Vagina (tissue), 2 donors: ENCODE data around the gene NDST1. TPM values are rescaled to one million over a fixed set of nuclear protein-coding genes. Genes with fewer than 3 reads are reported as not detected.

Source experiments
- DNase-seq, 2 donors: peaks; one replicate each; pipeline ENCODE4 v3.0.0-alpha.2; 2017; ENCODE audit errors: extremely low spot score in 2 of 2
- H3K27ac ChIP-seq: fragments of 200-600 bp; sonication (generic); one replicate; pipeline ENCODE4 v1.5.1; 2019
- H3K27me3 ChIP-seq: fragments of 200-600 bp; sonication (generic); one replicate; pipeline ENCODE4 v1.5.1; 2019
- H3K36me3 ChIP-seq, 2 donors: fragments of 200-600 bp; sonication (generic); one replicate each; pipeline ENCODE4 v1.5.1; 2017 to 2019
- H3K4me1 ChIP-seq: fragments of 200-600 bp; sonication (generic); one replicate; pipeline ENCODE4 v1.5.1; 2019
- H3K4me3 ChIP-seq, 2 donors: fragments of 200-600 bp; sonication (generic); 1 replicate in 1 of 2; 2 replicates in 1 of 2; pipeline ENCODE4 v1.5.1; 2016 to 2019
- H3K9me3 ChIP-seq: fragments of 200-600 bp; sonication (generic); one replicate; pipeline ENCODE4 v1.5.1; 2019
- POLR2A ChIP-seq, 2 donors: fragments of 450-650 bp; IDR thresholded peaks; one replicate each; pipeline ENCODE4 v1.6.1; 2017; ENCODE audit warnings: antibody characterized with exemption in 2 of 2, mild to moderate bottlenecking in 2 of 2, moderate library complexity in 2 of 2
- POLR2AphosphoS5 ChIP-seq, 2 donors: sonication (generic); formaldehyde crosslinking; IDR thresholded peaks; one replicate each; pipeline ENCODE4 v1.9.0; 2017; ENCODE audit warnings: antibody characterized with exemption in 2 of 2, mild to moderate bottlenecking in 2 of 2, low read depth in 1 of 2; ENCODE audit not compliant: insufficient read depth in 1 of 2
- intact Hi-C: fragments of 100-400 bp; cut with DNase I; formaldehyde crosslinking; loops from one replicate; pipeline ENCODE4 v1.15.1; 2023
- total RNA-seq: library from RNA; depleted of rRNA; stranded (reverse); fragments of >200 nt; gene quantifications from one replicate; pipeline ENCODE4 v1.2.3, GENCODE V29; 2016
- TF ChIP-seq, protein P1 (sequence below), 3 experiments: fragments of 450-650 bp in 2 of 3; fragments of 200-600 bp in 1 of 3; sonication (generic) in 1 of 3; IDR thresholded peaks; one replicate each; pipeline ENCODE4 v1.5.1; 2017 to 2019; ENCODE audit warnings: antibody characterized with exemption in 3 of 3, mild to moderate bottlenecking in 2 of 3, moderate library complexity in 2 of 3

Gene NDST1
- total RNA-seq, 1 donor from 2014 or later, result 73.9 TPM

- Histone ChIP-seq H3K4me3 (no peak overlapping the region), H3K27me3 (no peaks in the 10 kb centered on the region), H3K27ac (no peak overlapping the region), H3K9me3 (no peaks in the 10 kb centered on the region), H3K36me3 (peaks cover 0 to 27% of the 10 kb centered on the region in 2 donors), H3K4me1 (no peaks in the 10 kb centered on the region)
- TF ChIP-seq POLR2A (IDR thresholded peaks at IDR 0.05), result no peak
- no peak for TF ChIP-seq POLR2AphosphoS5 (IDR thresholded peaks at IDR 0.05; ENCODE audit: insufficient read depth in 1 of 2, low read depth in 1 of 2)
- TF ChIP-seq, protein P1, sequence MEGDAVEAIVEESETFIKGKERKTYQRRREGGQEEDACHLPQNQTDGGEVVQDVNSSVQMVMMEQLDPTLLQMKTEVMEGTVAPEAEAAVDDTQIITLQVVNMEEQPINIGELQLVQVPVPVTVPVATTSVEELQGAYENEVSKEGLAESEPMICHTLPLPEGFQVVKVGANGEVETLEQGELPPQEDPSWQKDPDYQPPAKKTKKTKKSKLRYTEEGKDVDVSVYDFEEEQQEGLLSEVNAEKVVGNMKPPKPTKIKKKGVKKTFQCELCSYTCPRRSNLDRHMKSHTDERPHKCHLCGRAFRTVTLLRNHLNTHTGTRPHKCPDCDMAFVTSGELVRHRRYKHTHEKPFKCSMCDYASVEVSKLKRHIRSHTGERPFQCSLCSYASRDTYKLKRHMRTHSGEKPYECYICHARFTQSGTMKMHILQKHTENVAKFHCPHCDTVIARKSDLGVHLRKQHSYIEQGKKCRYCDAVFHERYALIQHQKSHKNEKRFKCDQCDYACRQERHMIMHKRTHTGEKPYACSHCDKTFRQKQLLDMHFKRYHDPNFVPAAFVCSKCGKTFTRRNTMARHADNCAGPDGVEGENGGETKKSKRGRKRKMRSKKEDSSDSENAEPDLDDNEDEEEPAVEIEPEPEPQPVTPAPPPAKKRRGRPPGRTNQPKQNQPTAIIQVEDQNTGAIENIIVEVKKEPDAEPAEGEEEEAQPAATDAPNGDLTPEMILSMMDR (IDR thresholded peaks at IDR 0.05), result no peak
- DNase-seq, result no peak
- intact Hi-C loops, result no loop called here
These were observed 49.1 kb downstream of the NDST1 start for GRCh38 chr5:150556859-150557508.

GRCh38 chr5:150557509-150557872 is 49.6 kb downstream of the NDST1 start:
- no peak overlapping the region for H3K4me3 ChIP-seq
- H3K9me3 ChIP-seq, result no peaks in the 10 kb centered on the region
- no peak overlapping the region for H3K27ac ChIP-seq
- peaks cover 0 to 23% of the 10 kb centered on the region in 2 donors for H3K36me3 ChIP-seq
- intact Hi-C loops, result no loop called here
- no peaks in the 10 kb centered on the region for H3K27me3 ChIP-seq
- H3K4me1 ChIP-seq, result no peaks in the 10 kb centered on the region
- TF ChIP-seq, protein P1 (IDR thresholded peaks at IDR 0.05), result no peak
- peak in 1 of 2 donors; percentile 20 for TF ChIP-seq POLR2AphosphoS5 (IDR thresholded peaks at IDR 0.05; ENCODE audit: insufficient read depth in 1 of 2, low read depth in 1 of 2)
- DNase-seq, result no peak

DNA sequence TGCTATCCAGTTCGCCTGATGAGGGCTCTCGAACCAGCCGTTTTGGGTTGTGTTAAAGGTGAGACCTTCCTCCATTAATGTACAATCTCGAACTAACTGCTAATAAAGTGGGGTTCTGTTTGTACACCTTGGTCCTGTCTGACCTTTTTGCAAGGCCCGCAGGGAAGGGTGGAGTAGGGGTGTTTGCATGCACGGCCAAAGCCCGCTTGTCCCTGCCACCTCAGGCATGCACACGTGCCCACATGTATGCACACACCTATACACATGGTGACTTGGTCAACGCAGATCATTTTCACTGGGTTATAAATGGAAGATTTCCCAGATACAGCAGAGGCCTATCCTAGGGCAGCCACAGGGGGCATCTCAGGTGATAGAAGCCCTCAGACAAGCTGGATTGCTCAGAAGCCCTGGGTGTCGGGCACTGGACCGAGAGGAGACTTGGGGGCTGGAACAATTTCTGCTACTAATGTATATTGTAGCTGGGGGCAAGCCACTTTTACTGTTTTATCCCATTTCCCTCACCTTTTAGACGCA is 50.2 kb downstream of the NDST1 start:
- Histone ChIP-seq H3K4me1 (no peaks in the 10 kb centered on the region), H3K27ac (no peak overlapping the region), H3K9me3 (no peaks in the 10 kb centered on the region), H3K36me3 (peaks cover 0 to 18% of the 10 kb centered on the region in 2 donors), H3K27me3 (no peaks in the 10 kb centered on the region), H3K4me3 (no peak overlapping the region)
- no peak for DNase-seq
- TF ChIP-seq POLR2AphosphoS5 (IDR thresholded peaks at IDR 0.05; ENCODE audit: insufficient read depth in 1 of 2, low read depth in 1 of 2), result no peak
- TF ChIP-seq POLR2A (IDR thresholded peaks at IDR 0.05), result no peak
- TF ChIP-seq, protein P1 (IDR thresholded peaks at IDR 0.05), result no peak
- intact Hi-C loops, result no loop called here

GRCh38 chr5:150559088-150559487 is 51.2 kb downstream of the NDST1 start:
- intact Hi-C loops, result no loop called here
- H3K4me1 ChIP-seq, result no peaks in the 10 kb centered on the region
- peaks cover 0 to 8% of the 10 kb centered on the region in 2 donors for H3K36me3 ChIP-seq
- H3K27me3 ChIP-seq, result no peaks in the 10 kb centered on the region
- H3K4me3 ChIP-seq, result no peak overlapping the region
- TF ChIP-seq POLR2AphosphoS5 (IDR thresholded peaks at IDR 0.05; ENCODE audit: insufficient read depth in 1 of 2, low read depth in 1 of 2), result no peak
- TF ChIP-seq, protein P1 (IDR thresholded peaks at IDR 0.05), result no peak
- no peak for TF ChIP-seq POLR2A (IDR thresholded peaks at IDR 0.05)
- no peaks in the 10 kb centered on the region for H3K9me3 ChIP-seq
- no peak for DNase-seq
- H3K27ac ChIP-seq, result no peak overlapping the region

GRCh38 chr5:150559701-150560100 is 51.8 kb downstream of the NDST1 start:
- TF ChIP-seq POLR2A (IDR thresholded peaks at IDR 0.05), result no peak
- TF ChIP-seq, protein P1 (IDR thresholded peaks at IDR 0.05), result no peak
- TF ChIP-seq POLR2AphosphoS5 (IDR thresholded peaks at IDR 0.05; ENCODE audit: insufficient read depth in 1 of 2, low read depth in 1 of 2), result no peak
- Histone ChIP-seq H3K9me3 (no peaks in the 10 kb centered on the region), H3K27me3 (no peaks in the 10 kb centered on the region), H3K36me3 (peaks cover 0 to 8% of the 10 kb centered on the region in 2 donors), H3K27ac (no peak overlapping the region), H3K4me3 (no peak overlapping the region), H3K4me1 (no peaks in the 10 kb centered on the region)
- no peak for DNase-seq
- intact Hi-C loops, result loop anchor here (5.0 kb wide), 1 partner anchor 98 kb away; no protein-coding TSS in a partner anchor
